ENCODE results near the gene C5orf63. TPM values are rescaled to one million over a fixed set of nuclear protein-coding genes. Genes with fewer than 3 reads are reported as not detected.

Gene C5orf63
- total RNA-seq, 1 experiment from 2014 or later = 1.2 TPM

- Histone ChIP-seq H4K20me1 (ENCODE audit: control insufficient read depth, insufficient read depth, insufficient read length) (no peaks in the 10 kb centered on the region), H3K79me2 (ENCODE audit: insufficient read depth, low read length) (no peaks in the 10 kb centered on the region), H4K91ac (ENCODE audit: insufficient read length, low read depth, low read length) (no peak overlapping the region), H3K14ac (ENCODE audit: insufficient read depth, low read length) (no peak overlapping the region), H3K4me1 (ENCODE audit: insufficient read depth, low read length) (peaks cover 3% of the 10 kb centered on the region; the same call in 1 of the 2 replicates), H3K9ac (ENCODE audit: extremely low read depth, insufficient read length, low read length) (no peak overlapping the region), H3K23me2 (ENCODE audit: insufficient read length, low read depth, low read length, poor library complexity, severe bottlenecking) (peaks cover 3% of the 10 kb centered on the region), H3K27me3 (ENCODE audit: insufficient read depth, low read length) (no peaks in the 10 kb centered on the region), H2AFZ (ENCODE audit: low read length) (no peak overlapping the region), H3K4me2 (ENCODE audit: insufficient read depth, insufficient read length, low read length) (no peak overlapping the region), H2BK15ac (ENCODE audit: low read depth, low read length) (no peak overlapping the region), H3T11ph (ENCODE audit: low read length) (no peak overlapping the region), H3K18ac (ENCODE audit: insufficient read length, low read depth, low read length) (no peak overlapping the region), H3K56ac (ENCODE audit: insufficient read length, low read depth, low read length) (no peak overlapping the region), H2BK5ac (ENCODE audit: insufficient read length, low read length) (no peak overlapping the region), H2BK12ac (ENCODE audit: insufficient read length, low read depth, low read length) (no peak overlapping the region), H3K23ac (ENCODE audit: insufficient read length, low read depth, low read length) (no peak overlapping the region), H3K79me1 (ENCODE audit: insufficient read depth, low read depth, low read length, poor library complexity, severe bottlenecking) (no peaks in the 10 kb centered on the region), H2BK120ac (ENCODE audit: low read depth, low read length, poor library complexity, severe bottlenecking) (no peak overlapping the region), H2AK5ac (ENCODE audit: insufficient read length, low read length) (no peak overlapping the region), H4K8ac (replicated peaks; ENCODE audit: insufficient read length, low read depth, low read length) (no peak overlapping the region), H3K27ac (ENCODE audit: insufficient read length, low read depth, low read length) (no peak overlapping the region), H4K5ac (ENCODE audit: insufficient read length, low read depth, low read length) (no peak overlapping the region), H3K9me3 (ENCODE audit: control insufficient read depth, low read depth, low read length) (no peaks in the 10 kb centered on the region), H2BK20ac (ENCODE audit: low read depth, low read length, poor library complexity, severe bottlenecking) (no peak overlapping the region), H3K4ac (ENCODE audit: low read depth, low read length) (no peak overlapping the region)
- no peak overlapping the region for H3K27ac Mint-ChIP-seq
- H3K4me1 Mint-ChIP-seq = peaks cover 33 to 34% of the 10 kb centered on the region in 2 experiments
- no peak overlapping the region for H3K4me3 Mint-ChIP-seq
- H3K36me3 Mint-ChIP-seq (ENCODE audit: insufficient read depth in 1 of 3, low read depth in 3 of 3) = no peaks in the 10 kb centered on the region; a peak in 1 of 7 replicates
- H3K9me3 Mint-ChIP-seq = no peaks in the 10 kb centered on the region
- DNase-seq = no peak
- H3K27me3 Mint-ChIP-seq (ENCODE audit: low read depth) = no peaks in the 10 kb centered on the region
- no CpG with 5 or more reads among the region's 2 CpGs for WGBS (ENCODE audit: extremely low coverage, insufficient read length, low lambda C conversion rate)
- TF ChIP-seq, protein P1, sequence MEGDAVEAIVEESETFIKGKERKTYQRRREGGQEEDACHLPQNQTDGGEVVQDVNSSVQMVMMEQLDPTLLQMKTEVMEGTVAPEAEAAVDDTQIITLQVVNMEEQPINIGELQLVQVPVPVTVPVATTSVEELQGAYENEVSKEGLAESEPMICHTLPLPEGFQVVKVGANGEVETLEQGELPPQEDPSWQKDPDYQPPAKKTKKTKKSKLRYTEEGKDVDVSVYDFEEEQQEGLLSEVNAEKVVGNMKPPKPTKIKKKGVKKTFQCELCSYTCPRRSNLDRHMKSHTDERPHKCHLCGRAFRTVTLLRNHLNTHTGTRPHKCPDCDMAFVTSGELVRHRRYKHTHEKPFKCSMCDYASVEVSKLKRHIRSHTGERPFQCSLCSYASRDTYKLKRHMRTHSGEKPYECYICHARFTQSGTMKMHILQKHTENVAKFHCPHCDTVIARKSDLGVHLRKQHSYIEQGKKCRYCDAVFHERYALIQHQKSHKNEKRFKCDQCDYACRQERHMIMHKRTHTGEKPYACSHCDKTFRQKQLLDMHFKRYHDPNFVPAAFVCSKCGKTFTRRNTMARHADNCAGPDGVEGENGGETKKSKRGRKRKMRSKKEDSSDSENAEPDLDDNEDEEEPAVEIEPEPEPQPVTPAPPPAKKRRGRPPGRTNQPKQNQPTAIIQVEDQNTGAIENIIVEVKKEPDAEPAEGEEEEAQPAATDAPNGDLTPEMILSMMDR (conservative IDR thresholded peaks at IDR 0.05) = no peak
These were observed 3.1 kb downstream of the C5orf63 start for GRCh38 chr5:127070243-127070642.

Data from H9 (cell line).